Measurements from ENCODE around the gene ESRRG.
"Not testable (repeated sequence)": the region's sequence is repeated elsewhere in the genome, so short reads cannot be mapped to it uniquely, and the experiment has no call there.

The ESRRG gene

GRCh38 chr1:216563087-216563486 lies 160.1 kb downstream of the ESRRG start:
- DNase-seq (ENCODE audit: low read depth): no peak

GRCh38 chr1:216562383-216562782 lies 160.8 kb downstream of the ESRRG start:
- no peak for DNase-seq (ENCODE audit: low read depth)

DNA sequence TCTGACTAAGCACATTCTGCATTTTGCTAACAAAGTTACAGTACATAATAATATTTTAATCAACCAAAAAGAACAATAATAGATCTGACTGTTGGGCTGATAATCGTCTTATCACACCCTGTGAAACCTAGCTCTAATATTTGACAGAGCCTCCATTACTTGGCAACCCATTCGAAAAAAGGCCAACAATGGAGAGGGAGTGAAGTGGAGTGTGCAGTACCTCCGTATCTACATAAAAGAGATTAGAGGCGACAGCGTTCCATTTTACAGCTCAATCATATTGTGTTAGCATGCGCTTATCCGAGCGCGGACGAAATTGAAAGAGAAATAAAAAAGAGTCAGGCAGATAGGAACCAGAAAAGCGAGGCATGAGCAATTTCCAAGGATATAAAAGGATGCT lies 162.7 kb downstream of the ESRRG start:
- no peak for DNase-seq (ENCODE audit: low read depth)

DNA sequence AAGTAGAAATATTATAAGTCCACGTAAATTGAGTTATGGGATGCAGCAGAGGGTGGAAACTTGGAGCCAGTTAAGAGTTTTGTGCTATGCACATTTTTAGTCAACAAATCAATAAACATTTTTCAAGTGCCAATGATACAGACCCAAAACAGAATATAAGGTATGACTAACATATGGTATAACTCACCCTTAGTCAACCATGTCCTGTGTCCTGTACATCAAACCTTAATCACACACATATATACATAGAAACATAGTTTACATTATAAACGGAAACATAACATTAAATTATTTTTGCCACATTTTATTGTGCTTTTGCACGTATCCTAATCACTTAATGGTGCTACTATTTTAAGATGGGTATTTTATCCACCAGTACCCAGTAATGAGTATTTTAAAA lies 163.9 kb downstream of the ESRRG start:
- DNase-seq (ENCODE audit: low read depth): no peak

- no peak for DNase-seq (ENCODE audit: low read depth)
Measured at GRCh38 chr1:216555653-216556052, 167.6 kb downstream of the ESRRG start.

GRCh38 chr1:216554934-216555333 lies 168.3 kb downstream of the ESRRG start:
- no peak for DNase-seq (ENCODE audit: low read depth)

GRCh38 chr1:216553766-216554165 lies 169.5 kb downstream of the ESRRG start:
- no peak for DNase-seq (ENCODE audit: low read depth)

DNA sequence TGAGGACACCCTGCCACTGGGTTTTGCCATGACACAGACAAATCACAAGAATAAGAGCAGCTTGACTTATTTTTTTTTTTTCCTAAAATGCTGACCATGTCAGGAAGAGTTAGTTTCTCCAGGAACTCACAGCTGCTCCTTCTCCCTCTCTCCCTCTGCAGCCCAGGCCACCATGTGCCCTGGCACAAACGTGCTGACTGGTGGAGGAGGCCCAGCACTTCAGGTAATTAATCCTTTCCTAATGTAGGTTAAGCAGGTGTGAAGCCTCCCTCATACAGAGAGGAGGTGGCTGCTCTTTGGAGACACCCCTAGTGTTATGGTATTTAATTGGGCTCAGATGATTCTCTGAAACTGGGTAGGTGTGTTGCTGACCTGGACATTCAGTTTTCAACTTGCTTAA lies 170.2 kb downstream of the ESRRG start:
- DNase-seq (ENCODE audit: low read depth): no peak

- no peak for DNase-seq (ENCODE audit: low read depth)
Measured at GRCh38 chr1:216549796-216550195, 173.4 kb downstream of the ESRRG start.

DNA sequence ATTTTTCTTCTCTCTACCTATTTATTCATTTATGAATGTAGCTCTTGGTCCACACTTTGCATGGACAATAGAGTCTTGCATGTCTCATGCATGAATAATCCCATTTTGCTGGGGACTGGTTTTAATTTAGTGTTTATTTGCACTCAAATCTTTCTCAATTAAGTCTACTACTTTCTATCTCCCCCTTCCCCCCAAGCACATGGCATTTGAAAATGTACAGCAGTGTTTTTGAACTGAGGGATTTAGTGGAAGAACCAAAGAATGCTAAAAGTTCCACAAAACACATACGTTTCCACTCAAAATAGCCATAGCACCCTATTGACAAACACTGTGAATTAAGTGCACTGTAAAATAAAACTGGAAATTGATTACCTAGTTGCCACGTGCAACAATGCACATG lies 180.5 kb downstream of the ESRRG start:
- no peak for DNase-seq (ENCODE audit: low read depth)

GRCh38 chr1:216542263-216542662 lies 181.0 kb downstream of the ESRRG start:
- DNase-seq (ENCODE audit: low read depth): no peak

DNA sequence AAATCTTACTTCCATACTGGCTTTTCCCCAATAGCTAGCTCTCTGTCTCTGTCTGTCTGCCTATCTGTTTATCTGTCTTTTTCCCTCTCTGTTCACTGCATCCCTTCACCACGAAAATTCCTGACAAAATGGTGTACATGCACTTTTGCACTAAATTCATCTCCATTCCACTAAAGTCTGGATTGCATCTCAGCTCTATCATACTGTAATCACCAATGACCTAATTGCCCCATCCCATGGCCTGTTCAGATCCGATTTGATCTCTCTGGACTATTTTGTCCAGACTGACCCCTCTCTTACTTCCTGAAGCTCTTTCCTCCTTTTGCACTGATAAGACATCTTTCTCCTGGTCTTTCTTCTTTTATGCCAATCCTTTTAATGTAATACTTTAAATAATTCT lies 187.5 kb downstream of the ESRRG start:
- DNase-seq (ENCODE audit: low read depth): no peak

DNA sequence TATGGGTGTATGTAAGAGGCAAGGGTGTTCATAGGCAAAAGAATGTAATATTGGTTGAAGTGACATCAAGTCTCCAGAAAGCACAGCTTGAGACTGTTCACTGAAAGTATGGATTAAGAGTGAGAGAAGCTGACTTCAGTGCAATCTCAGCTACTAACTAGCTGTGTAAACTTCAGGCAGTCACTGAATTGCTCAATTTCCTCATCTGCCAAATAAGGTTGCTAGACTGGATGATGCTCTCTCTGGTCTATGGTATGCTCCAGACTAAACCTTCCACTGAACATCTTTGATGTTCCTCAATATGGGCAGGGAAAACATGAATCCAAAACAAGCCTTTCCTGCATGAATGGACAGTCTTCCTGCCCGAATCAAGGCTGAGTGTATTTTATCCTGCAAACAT lies 188.2 kb downstream of the ESRRG start:
- DNase-seq (ENCODE audit: low read depth): no peak

- DNase-seq (ENCODE audit: low read depth): no peak
Measured at GRCh38 chr1:216533776-216534175, 189.5 kb downstream of the ESRRG start.

- DNase-seq (ENCODE audit: low read depth): no peak
Measured at GRCh38 chr1:216532251-216532798, 190.9 kb downstream of the ESRRG start.

DNA sequence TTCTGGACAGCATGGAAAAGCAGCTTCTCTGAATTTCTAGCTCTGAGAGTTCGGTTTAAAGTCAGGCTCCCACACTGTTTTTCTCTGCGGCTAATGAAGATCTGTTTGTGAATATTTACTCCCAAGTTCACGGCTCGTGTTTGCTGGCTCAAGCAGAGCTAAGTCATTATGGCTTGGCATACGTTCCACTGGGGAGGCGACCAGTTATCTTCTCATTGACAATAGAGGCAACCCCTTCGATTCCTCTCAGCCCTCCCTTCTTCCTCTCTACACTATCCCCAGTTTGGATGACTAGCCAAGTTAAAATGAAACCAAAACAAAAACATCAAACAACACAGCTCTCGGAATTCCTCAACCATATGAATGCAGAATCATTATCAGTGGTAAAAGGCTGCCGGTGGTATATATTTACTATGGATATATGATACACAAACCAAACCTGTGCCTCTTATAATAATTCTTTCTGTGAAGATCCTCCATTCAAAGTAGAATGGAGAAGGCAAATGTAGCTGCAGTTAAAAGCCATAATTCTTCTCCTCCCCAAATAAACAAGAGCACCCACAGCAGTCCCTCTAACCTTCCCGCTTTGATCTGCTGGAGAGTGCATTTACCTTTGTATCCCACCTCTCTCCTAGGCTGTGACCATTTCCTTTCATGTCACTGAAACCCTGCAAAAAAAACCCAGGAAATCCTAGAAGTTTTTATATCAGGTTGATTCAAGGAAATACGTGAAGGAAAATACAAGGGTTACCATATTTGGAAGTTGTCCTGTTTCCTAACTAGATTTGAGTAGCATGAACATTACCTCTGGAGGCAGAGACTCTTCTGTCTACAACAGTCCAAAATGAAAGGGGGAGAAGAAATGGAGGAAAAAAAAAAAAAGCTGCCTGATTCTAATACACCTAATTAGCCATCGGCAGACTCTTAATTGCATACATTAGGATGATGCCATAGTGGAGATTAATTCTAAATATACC lies 191.7 kb downstream of the ESRRG start:
- no peak for DNase-seq (ENCODE audit: low read depth)

GRCh38 chr1:216529851-216530250 lies 193.4 kb downstream of the ESRRG start:
- not testable (repeated sequence) for DNase-seq (ENCODE audit: low read depth)

- DNase-seq (ENCODE audit: low read depth): no peak
Measured at GRCh38 chr1:216528816-216529215, 194.4 kb downstream of the ESRRG start.

GRCh38 chr1:216523449-216524190 lies 199.6 kb downstream of the ESRRG start:
- no peak for DNase-seq (ENCODE audit: low read depth)

- DNase-seq (ENCODE audit: low read depth): no peak
Measured at GRCh38 chr1:216523043-216523442, 200.2 kb downstream of the ESRRG start.

GRCh38 chr1:216521477-216521876 lies 201.8 kb downstream of the ESRRG start:
- DNase-seq (ENCODE audit: low read depth): no peak

DNA sequence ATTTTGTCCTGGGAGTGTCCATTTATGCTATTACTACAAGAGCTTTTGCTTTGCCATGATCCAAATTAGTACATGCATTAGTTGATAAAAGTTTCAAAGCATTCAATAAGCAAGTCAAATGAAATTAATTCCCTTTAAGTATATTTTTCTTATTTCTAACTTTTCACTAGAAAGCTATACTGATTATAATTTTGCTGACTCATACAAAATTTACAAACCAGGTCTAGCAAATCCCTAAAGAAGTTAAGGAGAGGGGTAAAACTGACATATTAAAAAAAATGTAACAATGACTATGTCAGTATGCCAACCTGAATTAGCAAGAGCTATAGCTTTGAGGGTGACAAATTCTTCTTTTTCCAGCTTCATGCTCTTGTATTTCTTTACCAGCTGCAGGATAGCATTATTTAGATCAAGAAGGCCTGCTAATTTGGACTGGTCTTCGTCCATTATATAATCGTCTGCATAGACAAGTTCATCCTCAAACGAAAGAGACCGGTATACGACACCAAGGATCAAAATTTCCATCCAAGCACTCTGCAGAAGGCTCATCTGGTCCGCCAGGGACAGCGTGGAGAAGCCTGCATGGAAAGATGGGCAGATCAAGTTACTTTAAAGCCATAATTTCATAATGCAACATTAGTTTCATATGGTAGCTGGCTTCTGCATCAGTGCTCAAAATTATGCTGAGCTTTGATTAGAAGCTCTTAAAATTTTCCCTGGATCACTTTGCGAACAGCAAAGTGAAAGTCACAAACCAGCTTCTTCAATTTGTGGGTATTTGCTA lies 204.2 kb downstream of the ESRRG start:
- DNase-seq (ENCODE audit: low read depth): no peak

All from stimulated activated CD8-positive, alpha-beta memory T cell treated with anti-CD3 and anti-CD28 coated beads, Interleukin-12 subunit alpha, Interleukin-12 subunit beta, amount 100 ng/mL, for 1 hour (primary cell).